HepG2 (cell line): ENCODE data around the gene MIDN. TPM values are rescaled to one million over a fixed set of nuclear protein-coding genes. Genes with fewer than 3 reads are reported as not detected.

Experiments used
- ELF3 ChIP-seq: IDR thresholded peaks from 2 replicates; pipeline ENCODE4 v1.6.1; 2016; ENCODE audit warnings: missing genetic modification reagents, missing compliant biosample characterization
- ELF4 ChIP-seq: sonication (generic); formaldehyde crosslinking; IDR thresholded peaks from 2 replicates; pipeline ENCODE4 v1.5.0; 2020; ENCODE audit warnings: missing genetic modification reagents, mild to moderate bottlenecking, moderate library complexity, borderline replicate concordance
- GATAD2A ChIP-seq: IDR thresholded peaks from 2 replicates; pipeline ENCODE4 v1.6.1; 2016
- HMG20B ChIP-seq: conservative IDR thresholded peaks from 2 replicates; pipeline ENCODE4 v1.6.1; 2016; ENCODE audit warnings: missing genetic modification reagents, missing compliant biosample characterization
- JARID2 ChIP-seq: sonication (generic); formaldehyde crosslinking; IDR thresholded peaks from 2 replicates; pipeline ENCODE4 v1.8.1; 2023; ENCODE audit warnings: missing genetic modification reagents, inconsistent platforms; ENCODE audit not compliant: insufficient replicate concordance
- PAX8 ChIP-seq: sonication (generic); formaldehyde crosslinking; IDR thresholded peaks from 2 replicates; pipeline ENCODE4 v1.8.0; 2022; ENCODE audit warnings: mild to moderate bottlenecking, missing genetic modification reagents, borderline replicate concordance
- SSRP1 ChIP-seq: IDR thresholded peaks from 2 replicates; pipeline ENCODE4 v1.6.1; 2016; ENCODE audit warnings: control low read depth
- ZEB1 ChIP-seq: IDR thresholded peaks from 2 replicates; pipeline ENCODE4 v1.6.1; 2012; ENCODE audit warnings: mild to moderate bottlenecking, low read depth, inconsistent platforms; ENCODE audit not compliant: insufficient replicate concordance
- ZKSCAN8 ChIP-seq: IDR thresholded peaks from 2 replicates; pipeline ENCODE4 v1.6.1; 2016; ENCODE audit warnings: borderline replicate concordance, missing genetic modification reagents, missing compliant biosample characterization
- ZSCAN30 ChIP-seq: sonication (generic); formaldehyde crosslinking; IDR thresholded peaks from 2 replicates; pipeline ENCODE4 v1.5.0; 2020; ENCODE audit warnings: mild to moderate bottlenecking, missing genetic modification reagents
- polyA plus RNA-seq, 8 experiments: library from polyadenylated mRNA; depleted of rRNA in 3 of 8; stranded (reverse) in 7 of 8; unstranded in 1 of 8; fragments of >200 nt; fragmentation: Illumina TruSeq in 4 of 8; extraction: Trizol in 4 of 8; gene quantifications; 2 replicates each; pipeline versions ENCODE4 v1.2.1 to v1.2.3, GENCODE V29; 2011 to 2016; ENCODE audit warnings: low read depth in 4 of 8, missing spikeins in 1 of 8, mixed read lengths in 1 of 8; ENCODE audit not compliant: insufficient read depth in 1 of 8
- total RNA-seq, 5 experiments: library from RNA; depleted of rRNA; stranded (reverse); fragments of >200 nt; fragmentation: Illumina TruSeq; extraction: Trizol; gene quantifications; 2 replicates each; pipeline ENCODE4 v1.2.3, GENCODE V29; 2016; ENCODE audit warnings: low read depth in 1 of 5
- TF ChIP-seq, protein P1 (sequence below): IDR thresholded peaks from 2 replicates; pipeline ENCODE4 v1.6.1; 2016; ENCODE audit warnings: low read depth, missing genetic modification reagents, missing compliant biosample characterization
- TF ChIP-seq, protein P2 (sequence below): sonication (generic); formaldehyde crosslinking; conservative IDR thresholded peaks from 2 replicates; pipeline ENCODE4 v1.4.0; 2020; ENCODE audit warnings: mild to moderate bottlenecking, missing genetic modification reagents, moderate library complexity
- TF ChIP-seq, protein P3 (sequence below), 2 experiments: sonication (generic) in 1 of 2; formaldehyde crosslinking in 1 of 2; IDR thresholded peaks; 2 replicates each; pipeline versions ENCODE4 v1.4.0 to v1.6.1; 2016 to 2020; ENCODE audit warnings: borderline replicate concordance in 1 of 2, low read depth in 1 of 2, mild to moderate bottlenecking in 1 of 2, missing genetic modification reagents in 1 of 2
- TF ChIP-seq, protein P4 (sequence below): sonication (generic); formaldehyde crosslinking; IDR thresholded peaks from 2 replicates; pipeline ENCODE4 v1.4.0; 2020; ENCODE audit warnings: missing genetic modification reagents; ENCODE audit errors: not compliant biosample characterization

Gene MIDN
- total and polyA plus RNA-seq, 2 of the 13 experiments (the other 11 are each of a cell fraction or from before 2014, with no cell fraction given) = 8.4 to 18.0 TPM

DNA sequence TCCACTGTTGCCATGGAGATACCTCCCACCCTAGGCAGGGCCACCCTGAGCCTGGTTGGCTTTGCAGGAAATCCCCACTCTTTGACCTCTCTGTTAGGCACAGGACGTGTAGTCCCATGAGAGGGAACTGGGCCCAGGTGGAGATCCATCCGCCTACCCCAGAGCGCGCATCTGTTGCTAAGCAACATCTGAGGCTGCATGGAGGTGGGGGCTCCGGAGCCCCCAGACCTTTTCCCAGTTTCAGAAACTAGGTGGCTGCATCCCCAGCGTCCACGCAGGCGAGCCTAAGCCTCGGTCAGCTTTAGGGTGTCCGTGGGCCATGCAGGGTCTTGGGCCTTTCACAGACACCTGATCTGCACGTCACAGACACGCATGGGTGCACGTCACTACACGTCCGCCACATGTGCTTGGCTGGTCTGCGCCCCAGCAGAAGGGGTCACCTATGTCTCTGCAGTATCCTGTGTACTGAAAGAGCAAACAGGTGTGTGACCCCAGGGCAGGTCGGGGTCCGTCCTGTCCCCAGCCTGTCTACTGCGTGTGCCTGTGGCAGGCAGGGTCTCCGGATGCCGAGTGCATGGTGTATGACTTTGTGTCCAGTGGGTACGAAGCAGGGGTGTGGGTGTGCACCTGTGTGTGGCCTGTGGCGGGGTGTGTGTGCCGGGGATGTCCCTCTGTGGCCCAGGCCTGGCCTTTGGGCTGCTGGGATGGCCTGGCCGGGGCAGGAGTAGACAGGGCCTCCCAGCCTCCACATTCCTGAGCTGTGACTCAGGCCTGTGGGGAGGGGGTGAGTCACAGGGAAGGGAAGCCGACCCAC lies 16.6 kb downstream of the MIDN start (continued):
- TF ChIP-seq, protein P1, sequence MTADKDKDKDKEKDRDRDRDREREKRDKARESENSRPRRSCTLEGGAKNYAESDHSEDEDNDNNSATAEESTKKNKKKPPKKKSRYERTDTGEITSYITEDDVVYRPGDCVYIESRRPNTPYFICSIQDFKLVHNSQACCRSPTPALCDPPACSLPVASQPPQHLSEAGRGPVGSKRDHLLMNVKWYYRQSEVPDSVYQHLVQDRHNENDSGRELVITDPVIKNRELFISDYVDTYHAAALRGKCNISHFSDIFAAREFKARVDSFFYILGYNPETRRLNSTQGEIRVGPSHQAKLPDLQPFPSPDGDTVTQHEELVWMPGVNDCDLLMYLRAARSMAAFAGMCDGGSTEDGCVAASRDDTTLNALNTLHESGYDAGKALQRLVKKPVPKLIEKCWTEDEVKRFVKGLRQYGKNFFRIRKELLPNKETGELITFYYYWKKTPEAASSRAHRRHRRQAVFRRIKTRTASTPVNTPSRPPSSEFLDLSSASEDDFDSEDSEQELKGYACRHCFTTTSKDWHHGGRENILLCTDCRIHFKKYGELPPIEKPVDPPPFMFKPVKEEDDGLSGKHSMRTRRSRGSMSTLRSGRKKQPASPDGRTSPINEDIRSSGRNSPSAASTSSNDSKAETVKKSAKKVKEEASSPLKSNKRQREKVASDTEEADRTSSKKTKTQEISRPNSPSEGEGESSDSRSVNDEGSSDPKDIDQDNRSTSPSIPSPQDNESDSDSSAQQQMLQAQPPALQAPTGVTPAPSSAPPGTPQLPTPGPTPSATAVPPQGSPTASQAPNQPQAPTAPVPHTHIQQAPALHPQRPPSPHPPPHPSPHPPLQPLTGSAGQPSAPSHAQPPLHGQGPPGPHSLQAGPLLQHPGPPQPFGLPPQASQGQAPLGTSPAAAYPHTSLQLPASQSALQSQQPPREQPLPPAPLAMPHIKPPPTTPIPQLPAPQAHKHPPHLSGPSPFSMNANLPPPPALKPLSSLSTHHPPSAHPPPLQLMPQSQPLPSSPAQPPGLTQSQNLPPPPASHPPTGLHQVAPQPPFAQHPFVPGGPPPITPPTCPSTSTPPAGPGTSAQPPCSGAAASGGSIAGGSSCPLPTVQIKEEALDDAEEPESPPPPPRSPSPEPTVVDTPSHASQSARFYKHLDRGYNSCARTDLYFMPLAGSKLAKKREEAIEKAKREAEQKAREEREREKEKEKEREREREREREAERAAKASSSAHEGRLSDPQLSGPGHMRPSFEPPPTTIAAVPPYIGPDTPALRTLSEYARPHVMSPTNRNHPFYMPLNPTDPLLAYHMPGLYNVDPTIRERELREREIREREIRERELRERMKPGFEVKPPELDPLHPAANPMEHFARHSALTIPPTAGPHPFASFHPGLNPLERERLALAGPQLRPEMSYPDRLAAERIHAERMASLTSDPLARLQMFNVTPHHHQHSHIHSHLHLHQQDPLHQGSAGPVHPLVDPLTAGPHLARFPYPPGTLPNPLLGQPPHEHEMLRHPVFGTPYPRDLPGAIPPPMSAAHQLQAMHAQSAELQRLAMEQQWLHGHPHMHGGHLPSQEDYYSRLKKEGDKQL = no peak
- TF ChIP-seq, protein P2, sequence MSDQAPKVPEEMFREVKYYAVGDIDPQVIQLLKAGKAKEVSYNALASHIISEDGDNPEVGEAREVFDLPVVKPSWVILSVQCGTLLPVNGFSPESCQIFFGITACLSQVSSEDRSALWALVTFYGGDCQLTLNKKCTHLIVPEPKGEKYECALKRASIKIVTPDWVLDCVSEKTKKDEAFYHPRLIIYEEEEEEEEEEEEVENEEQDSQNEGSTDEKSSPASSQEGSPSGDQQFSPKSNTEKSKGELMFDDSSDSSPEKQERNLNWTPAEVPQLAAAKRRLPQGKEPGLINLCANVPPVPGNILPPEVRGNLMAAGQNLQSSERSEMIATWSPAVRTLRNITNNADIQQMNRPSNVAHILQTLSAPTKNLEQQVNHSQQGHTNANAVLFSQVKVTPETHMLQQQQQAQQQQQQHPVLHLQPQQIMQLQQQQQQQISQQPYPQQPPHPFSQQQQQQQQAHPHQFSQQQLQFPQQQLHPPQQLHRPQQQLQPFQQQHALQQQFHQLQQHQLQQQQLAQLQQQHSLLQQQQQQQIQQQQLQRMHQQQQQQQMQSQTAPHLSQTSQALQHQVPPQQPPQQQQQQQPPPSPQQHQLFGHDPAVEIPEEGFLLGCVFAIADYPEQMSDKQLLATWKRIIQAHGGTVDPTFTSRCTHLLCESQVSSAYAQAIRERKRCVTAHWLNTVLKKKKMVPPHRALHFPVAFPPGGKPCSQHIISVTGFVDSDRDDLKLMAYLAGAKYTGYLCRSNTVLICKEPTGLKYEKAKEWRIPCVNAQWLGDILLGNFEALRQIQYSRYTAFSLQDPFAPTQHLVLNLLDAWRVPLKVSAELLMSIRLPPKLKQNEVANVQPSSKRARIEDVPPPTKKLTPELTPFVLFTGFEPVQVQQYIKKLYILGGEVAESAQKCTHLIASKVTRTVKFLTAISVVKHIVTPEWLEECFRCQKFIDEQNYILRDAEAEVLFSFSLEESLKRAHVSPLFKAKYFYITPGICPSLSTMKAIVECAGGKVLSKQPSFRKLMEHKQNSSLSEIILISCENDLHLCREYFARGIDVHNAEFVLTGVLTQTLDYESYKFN (CRISPR knock-in tag) = peak; percentile 77
- TF ChIP-seq ZEB1 = peak; percentile 78
- TF ChIP-seq SSRP1 (CRISPR knock-in tag) = no peak
- TF ChIP-seq ZSCAN30 (CRISPR knock-in tag) = no peak
- TF ChIP-seq, protein P3, sequence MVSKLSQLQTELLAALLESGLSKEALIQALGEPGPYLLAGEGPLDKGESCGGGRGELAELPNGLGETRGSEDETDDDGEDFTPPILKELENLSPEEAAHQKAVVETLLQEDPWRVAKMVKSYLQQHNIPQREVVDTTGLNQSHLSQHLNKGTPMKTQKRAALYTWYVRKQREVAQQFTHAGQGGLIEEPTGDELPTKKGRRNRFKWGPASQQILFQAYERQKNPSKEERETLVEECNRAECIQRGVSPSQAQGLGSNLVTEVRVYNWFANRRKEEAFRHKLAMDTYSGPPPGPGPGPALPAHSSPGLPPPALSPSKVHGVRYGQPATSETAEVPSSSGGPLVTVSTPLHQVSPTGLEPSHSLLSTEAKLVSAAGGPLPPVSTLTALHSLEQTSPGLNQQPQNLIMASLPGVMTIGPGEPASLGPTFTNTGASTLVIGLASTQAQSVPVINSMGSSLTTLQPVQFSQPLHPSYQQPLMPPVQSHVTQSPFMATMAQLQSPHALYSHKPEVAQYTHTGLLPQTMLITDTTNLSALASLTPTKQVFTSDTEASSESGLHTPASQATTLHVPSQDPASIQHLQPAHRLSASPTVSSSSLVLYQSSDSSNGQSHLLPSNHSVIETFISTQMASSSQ (IDR thresholded peaks at IDR 0.05; ENCODE audit: low read depth) = no peak
- TF ChIP-seq, protein P3 (CRISPR knock-in tag; IDR thresholded peaks at IDR 0.05; ENCODE audit: borderline replicate concordance) = 0 out of 2 replicates have a peak, but pooled peaks have one; percentile 28
- TF ChIP-seq, protein P4, sequence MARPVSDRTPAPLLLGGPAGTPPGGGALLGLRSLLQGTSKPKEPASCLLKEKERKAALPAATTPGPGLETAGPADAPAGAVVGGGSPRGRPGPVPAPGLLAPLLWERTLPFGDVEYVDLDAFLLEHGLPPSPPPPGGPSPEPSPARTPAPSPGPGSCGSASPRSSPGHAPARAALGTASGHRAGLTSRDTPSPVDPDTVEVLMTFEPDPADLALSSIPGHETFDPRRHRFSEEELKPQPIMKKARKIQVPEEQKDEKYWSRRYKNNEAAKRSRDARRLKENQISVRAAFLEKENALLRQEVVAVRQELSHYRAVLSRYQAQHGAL = no peak
- TF ChIP-seq PAX8 (CRISPR knock-in tag) = no peak
- no peak for TF ChIP-seq ELF4 (CRISPR knock-in tag)
- peak; percentile 64 for TF ChIP-seq ELF3
- TF ChIP-seq GATAD2A = peak; percentile 75
- TF ChIP-seq HMG20B (CRISPR knock-in tag) = peak; percentile 59; the same call in 1 of the 2 replicates
- TF ChIP-seq JARID2 (CRISPR knock-in tag) = no peak
- no peak for TF ChIP-seq ZKSCAN8 (CRISPR knock-in tag)
